DOHH2 (cell line): ENCODE results near the gene TMEM184A.

ENCODE experiments used
- H3F3A ChIP-seq: fragments of 200-600 bp; sonication (generic), shearing (Covaris generic); 2 replicates; pipeline ENCODE4 v1.6.0; 2016; ENCODE audit warnings: antibody characterized with exemption, mild to moderate bottlenecking; ENCODE audit not compliant: control insufficient read depth, insufficient read depth
- H3K27ac ChIP-seq: fragments of 200-600 bp; sonication (generic); 2 replicates; pipeline ENCODE4 v1.5.1; 2014; ENCODE audit warnings: low read depth, mild to moderate bottlenecking, low read length, moderate library complexity
- H3K27me3 ChIP-seq: fragments of 200-600 bp; sonication (generic); 2 replicates; pipeline ENCODE4 v1.6.1; 2014; ENCODE audit warnings: mild to moderate bottlenecking, low read length, mixed read lengths; ENCODE audit not compliant: control insufficient read depth
- H3K36me3 ChIP-seq: fragments of 200-600 bp; sonication (generic); 2 replicates; pipeline ENCODE4 v1.6.1; 2014; ENCODE audit warnings: mild to moderate bottlenecking, low read length, moderate library complexity, mixed read lengths; ENCODE audit not compliant: control insufficient read depth
- H3K4me1 ChIP-seq: fragments of 200-600 bp; sonication (generic); 2 replicates; pipeline ENCODE4 v1.6.1; 2014; ENCODE audit warnings: mild to moderate bottlenecking, low read length, mixed read lengths; ENCODE audit not compliant: control insufficient read depth
- H3K4me2 ChIP-seq: fragments of 200-600 bp; sonication (generic); 2 replicates; pipeline ENCODE4 v1.6.0; 2014; ENCODE audit warnings: mild to moderate bottlenecking, low read length, moderate library complexity
- H3K4me3 ChIP-seq: fragments of 200-600 bp; sonication (generic); 2 replicates; pipeline ENCODE4 v1.5.1; 2014; ENCODE audit warnings: mild to moderate bottlenecking, low read length, mixed read lengths
- H3K79me2 ChIP-seq: fragments of 200-600 bp; sonication (generic); 2 replicates; pipeline ENCODE4 v1.6.1; 2014; ENCODE audit warnings: mild to moderate bottlenecking, low read length, mixed read lengths; ENCODE audit not compliant: control insufficient read depth
- H3K9me2 ChIP-seq: fragments of 200-600 bp; sonication (generic); replicated peaks from 2 replicates; pipeline ENCODE4 v1.6.1; 2014; ENCODE audit warnings: mild to moderate bottlenecking, low read length, mixed read lengths; ENCODE audit not compliant: control insufficient read depth
- H3K9me3 ChIP-seq: fragments of 200-600 bp; sonication (generic); 2 replicates; pipeline ENCODE4 v1.6.1; 2014; ENCODE audit warnings: antibody characterized with exemption, low read length, mixed read lengths; ENCODE audit not compliant: control insufficient read depth, insufficient read depth
- H4K20me1 ChIP-seq: fragments of 200-600 bp; sonication (generic); 2 replicates; pipeline ENCODE4 v1.6.0; 2014; ENCODE audit warnings: low read depth, mild to moderate bottlenecking, antibody characterized with exemption, low read length, moderate library complexity; ENCODE audit not compliant: control insufficient read depth, insufficient read depth
- EZH2phosphoT487 ChIP-seq: fragments of 200-600 bp; sonication (generic); IDR thresholded peaks from 2 replicates; pipeline ENCODE4 v1.6.1; 2017; ENCODE audit warnings: borderline replicate concordance, mild to moderate bottlenecking, antibody characterized with exemption, low read length, moderate library complexity, mixed read lengths
- TF ChIP-seq, protein P1 (sequence below): fragments of 200-600 bp; sonication (generic); IDR thresholded peaks from one replicate; pipeline ENCODE4 v1.5.1; 2014; ENCODE audit warnings: antibody characterized with exemption, mild to moderate bottlenecking, low read depth, low read length; ENCODE audit not compliant: poor library complexity, severe bottlenecking

Gene TMEM184A

DNA sequence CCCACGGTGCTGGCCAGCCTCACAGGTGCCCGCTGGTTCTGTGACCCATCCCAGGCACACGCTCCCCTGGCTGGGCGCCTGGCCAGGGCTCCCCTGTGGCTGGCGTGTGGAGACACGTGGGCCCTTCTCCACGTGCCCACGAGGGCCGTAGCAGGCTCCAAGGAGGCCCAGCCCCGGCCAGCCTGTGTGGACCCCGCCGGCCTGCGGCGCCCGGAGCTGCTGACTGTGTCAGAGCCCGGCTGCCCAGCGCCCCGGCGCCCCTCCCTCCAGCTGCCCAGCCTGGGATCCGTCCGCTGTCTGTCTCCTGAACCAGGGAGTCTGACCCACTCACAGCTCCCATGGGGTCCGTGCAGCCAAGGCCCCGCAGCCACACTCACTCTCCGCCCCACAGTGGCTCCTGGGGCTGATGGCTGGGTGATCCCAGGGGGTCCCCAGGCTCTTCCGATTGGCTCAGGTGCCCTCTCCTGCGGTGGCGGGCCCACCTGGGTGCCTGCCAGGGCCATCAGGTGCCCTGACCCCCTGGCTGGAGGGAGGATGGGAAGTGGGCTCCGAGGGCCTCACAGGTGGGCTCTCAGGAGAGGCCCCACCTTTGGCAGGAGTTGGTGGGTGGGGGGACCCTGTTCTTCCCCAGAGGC lies 9.6 kb downstream of the TMEM184A start:
- Histone ChIP-seq H3F3A (peaks cover 3% of the 10 kb centered on the region), H3K4me2 (no peak overlapping the region), H3K9me3 (no peaks in the 10 kb centered on the region), H3K79me2 (no peaks in the 10 kb centered on the region), H3K4me1 (peaks cover 8% of the 10 kb centered on the region; the same call in 1 of the 2 replicates), H3K9me2 (no peaks in the 10 kb centered on the region), H3K4me3 (no peak overlapping the region), H3K27me3 (no peaks in the 10 kb centered on the region), H3K27ac (no peak overlapping the region), H3K36me3 (peaks cover 31% of the 10 kb centered on the region), H4K20me1 (no peaks in the 10 kb centered on the region)
- TF ChIP-seq, protein P1, sequence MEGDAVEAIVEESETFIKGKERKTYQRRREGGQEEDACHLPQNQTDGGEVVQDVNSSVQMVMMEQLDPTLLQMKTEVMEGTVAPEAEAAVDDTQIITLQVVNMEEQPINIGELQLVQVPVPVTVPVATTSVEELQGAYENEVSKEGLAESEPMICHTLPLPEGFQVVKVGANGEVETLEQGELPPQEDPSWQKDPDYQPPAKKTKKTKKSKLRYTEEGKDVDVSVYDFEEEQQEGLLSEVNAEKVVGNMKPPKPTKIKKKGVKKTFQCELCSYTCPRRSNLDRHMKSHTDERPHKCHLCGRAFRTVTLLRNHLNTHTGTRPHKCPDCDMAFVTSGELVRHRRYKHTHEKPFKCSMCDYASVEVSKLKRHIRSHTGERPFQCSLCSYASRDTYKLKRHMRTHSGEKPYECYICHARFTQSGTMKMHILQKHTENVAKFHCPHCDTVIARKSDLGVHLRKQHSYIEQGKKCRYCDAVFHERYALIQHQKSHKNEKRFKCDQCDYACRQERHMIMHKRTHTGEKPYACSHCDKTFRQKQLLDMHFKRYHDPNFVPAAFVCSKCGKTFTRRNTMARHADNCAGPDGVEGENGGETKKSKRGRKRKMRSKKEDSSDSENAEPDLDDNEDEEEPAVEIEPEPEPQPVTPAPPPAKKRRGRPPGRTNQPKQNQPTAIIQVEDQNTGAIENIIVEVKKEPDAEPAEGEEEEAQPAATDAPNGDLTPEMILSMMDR, result no peak
- TF ChIP-seq EZH2phosphoT487, result no peak

DNA sequence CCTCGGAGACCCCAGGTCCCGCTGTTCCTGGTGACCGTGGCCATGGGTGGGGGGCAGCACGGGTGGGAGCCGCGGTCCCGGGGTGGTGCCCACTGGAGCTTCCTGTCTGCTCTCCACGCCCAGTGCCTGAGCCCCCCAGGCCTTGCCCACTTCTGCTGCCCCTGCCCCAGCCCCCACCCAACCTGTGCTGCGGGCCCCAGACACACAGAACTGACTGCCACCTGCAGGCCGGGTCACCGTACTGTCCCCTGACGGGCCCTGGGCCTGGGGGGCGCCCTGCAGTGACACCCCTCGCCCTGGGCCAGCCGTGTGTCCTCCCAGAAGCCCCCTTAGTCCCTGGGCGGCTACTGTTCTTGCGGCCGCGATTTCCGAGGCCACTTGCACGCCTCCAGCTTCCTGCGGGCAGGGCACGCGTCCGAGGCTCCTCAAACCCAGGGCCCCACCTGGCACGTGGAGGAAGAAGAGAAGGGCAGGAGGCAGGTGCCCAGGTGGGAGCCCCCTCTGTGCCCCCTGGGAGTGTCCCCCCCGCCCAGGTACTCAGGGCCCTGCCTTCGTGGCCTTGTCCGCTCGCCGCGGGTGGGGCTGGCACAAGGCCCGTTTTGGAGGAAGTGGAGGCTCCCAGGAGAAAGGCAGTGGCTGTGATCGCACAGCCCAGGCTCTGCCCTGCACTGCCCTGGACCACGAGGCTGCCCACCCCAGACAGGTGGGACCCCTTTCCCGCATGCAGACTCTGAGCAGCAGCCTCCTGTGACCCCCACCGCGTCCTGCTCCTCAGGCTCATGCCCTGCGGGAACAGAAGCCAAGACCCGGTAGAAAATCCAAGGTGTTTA lies 10.4 kb downstream of the TMEM184A start:
- H3K4me3 ChIP-seq, result no peak overlapping the region
- no peaks in the 10 kb centered on the region for H3K9me3 ChIP-seq
- H3K4me2 ChIP-seq, result no peak overlapping the region
- H3K4me1 ChIP-seq, result peaks cover 8% of the 10 kb centered on the region; the same call in 1 of the 2 replicates
- H4K20me1 ChIP-seq, result 0 out of 2 replicates have a peak, but pooled peaks cover 3% of the 10 kb centered on the region
- peaks cover 3% of the 10 kb centered on the region for H3F3A ChIP-seq
- H3K27ac ChIP-seq, result no peak overlapping the region
- no peaks in the 10 kb centered on the region for H3K27me3 ChIP-seq
- no peaks in the 10 kb centered on the region for H3K9me2 ChIP-seq
- peaks cover 39% of the 10 kb centered on the region for H3K36me3 ChIP-seq
- no peak for TF ChIP-seq EZH2phosphoT487
- TF ChIP-seq, protein P1, result peak; percentile 47
- H3K79me2 ChIP-seq, result no peaks in the 10 kb centered on the region

DNA sequence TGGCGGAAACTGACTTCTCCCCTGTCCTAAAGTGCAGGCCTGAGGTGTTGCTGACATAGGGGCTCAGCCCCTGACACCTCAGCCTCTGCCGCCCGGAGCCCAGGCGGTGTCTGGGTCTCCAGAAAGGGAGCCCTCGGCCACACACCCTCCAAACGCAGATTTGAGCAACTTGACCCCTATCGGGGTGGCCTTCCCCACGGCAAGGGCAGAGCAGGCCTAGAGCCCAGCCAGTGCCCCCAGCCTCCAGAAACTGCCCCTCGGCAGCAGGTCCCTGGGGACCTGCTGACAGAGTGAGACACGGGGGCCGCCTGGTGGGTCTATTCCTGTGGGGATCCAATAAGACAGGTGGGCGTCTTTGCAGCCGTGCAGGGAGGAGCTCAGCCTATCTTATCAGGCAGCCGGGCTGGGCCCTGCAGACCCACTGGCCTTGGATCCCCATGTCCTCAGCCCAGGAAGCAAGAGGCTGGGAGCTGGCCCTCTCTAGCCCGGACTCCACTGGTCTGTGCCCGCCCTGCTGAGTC lies 11.0 kb downstream of the TMEM184A start:
- Histone ChIP-seq H3K4me1 (peaks cover 8% of the 10 kb centered on the region; the same call in 1 of the 2 replicates), H4K20me1 (0 out of 2 replicates have a peak, but pooled peaks cover 3% of the 10 kb centered on the region), H3K27me3 (no peaks in the 10 kb centered on the region), H3K36me3 (peaks cover 43% of the 10 kb centered on the region), H3K79me2 (0 out of 2 replicates have a peak, but pooled peaks cover under 1% of the 10 kb centered on the region), H3K9me2 (no peaks in the 10 kb centered on the region), H3K4me2 (no peak overlapping the region), H3K4me3 (no peak overlapping the region), H3K27ac (no peak overlapping the region), H3F3A (peaks cover 3% of the 10 kb centered on the region), H3K9me3 (no peaks in the 10 kb centered on the region)
- TF ChIP-seq, protein P1, result no peak
- TF ChIP-seq EZH2phosphoT487, result no peak
